Thyroid gland (tissue), 4 donors: ENCODE measurements around the gene CROCC2.

Experiments used
- POLR2A ChIP-seq, 2 donors: fragments of 450-650 bp; IDR thresholded peaks; one replicate each; pipeline ENCODE4 v1.6.1; 2017; ENCODE audit warnings: antibody characterized with exemption in 2 of 2, mild to moderate bottlenecking in 2 of 2, moderate library complexity in 1 of 2
- TF ChIP-seq, protein P1 (sequence below), 6 experiments: fragments of 200-600 bp in 3 of 6; fragments of 450-650 bp in 3 of 6; sonication (generic) in 3 of 6; IDR thresholded peaks; one replicate each; pipeline ENCODE4 v1.5.1; 2016 to 2019; ENCODE audit warnings: antibody characterized with exemption in 6 of 6, mild to moderate bottlenecking in 2 of 6, inconsistent platforms in 1 of 6, moderate library complexity in 1 of 6

DNA sequence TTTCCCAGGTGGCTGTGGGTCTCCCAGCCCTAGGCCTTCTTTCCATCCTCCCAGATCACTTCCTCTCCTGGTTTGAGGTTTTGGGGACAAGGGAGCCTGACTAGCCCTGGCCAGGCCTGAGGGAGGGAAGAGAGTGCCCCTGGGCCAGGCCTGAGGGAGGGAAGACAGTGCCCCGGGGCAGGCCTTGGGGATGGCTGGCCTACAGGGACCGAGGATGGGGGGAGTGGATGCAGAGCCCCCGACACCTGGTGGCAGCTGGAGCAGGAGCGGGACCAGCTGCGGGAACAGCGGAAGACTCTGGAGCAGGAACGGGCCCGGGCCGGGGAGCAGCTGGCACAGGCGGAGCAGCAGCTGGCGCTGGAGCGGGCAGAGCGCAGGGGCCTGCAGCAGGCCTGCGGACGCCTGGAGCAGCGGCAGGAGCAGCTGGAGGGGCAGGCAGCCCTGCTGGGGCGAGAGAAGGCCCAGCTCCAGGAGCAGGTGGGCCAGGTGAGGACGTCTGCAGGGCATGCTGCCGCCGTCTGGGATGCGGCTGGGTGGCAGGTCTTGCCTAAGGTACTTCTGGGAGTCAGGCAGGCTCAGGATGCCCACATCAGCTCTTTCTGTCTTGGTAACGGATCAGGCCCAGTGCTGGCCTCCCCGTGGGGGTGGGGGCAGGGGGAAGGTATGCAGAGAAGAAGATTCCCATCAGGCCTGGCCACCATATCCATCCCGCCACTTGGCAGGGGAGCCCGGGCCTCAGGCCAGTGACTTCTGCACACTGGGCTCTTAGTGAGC, 29.2 kb downstream of the CROCC2 start:
- TF ChIP-seq, protein P1, sequence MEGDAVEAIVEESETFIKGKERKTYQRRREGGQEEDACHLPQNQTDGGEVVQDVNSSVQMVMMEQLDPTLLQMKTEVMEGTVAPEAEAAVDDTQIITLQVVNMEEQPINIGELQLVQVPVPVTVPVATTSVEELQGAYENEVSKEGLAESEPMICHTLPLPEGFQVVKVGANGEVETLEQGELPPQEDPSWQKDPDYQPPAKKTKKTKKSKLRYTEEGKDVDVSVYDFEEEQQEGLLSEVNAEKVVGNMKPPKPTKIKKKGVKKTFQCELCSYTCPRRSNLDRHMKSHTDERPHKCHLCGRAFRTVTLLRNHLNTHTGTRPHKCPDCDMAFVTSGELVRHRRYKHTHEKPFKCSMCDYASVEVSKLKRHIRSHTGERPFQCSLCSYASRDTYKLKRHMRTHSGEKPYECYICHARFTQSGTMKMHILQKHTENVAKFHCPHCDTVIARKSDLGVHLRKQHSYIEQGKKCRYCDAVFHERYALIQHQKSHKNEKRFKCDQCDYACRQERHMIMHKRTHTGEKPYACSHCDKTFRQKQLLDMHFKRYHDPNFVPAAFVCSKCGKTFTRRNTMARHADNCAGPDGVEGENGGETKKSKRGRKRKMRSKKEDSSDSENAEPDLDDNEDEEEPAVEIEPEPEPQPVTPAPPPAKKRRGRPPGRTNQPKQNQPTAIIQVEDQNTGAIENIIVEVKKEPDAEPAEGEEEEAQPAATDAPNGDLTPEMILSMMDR (IDR thresholded peaks at IDR 0.05), result no peak
- TF ChIP-seq POLR2A (IDR thresholded peaks at IDR 0.05), result no peak
